Trophoblast cell (in vitro differentiated cells and primary cell): Measurements from ENCODE around the gene RNASE8.

Experiments used
- DNase-seq, 2 donors: peaks; one replicate each; pipeline ENCODE4 v3.0.0-alpha.2; 2016
- H2AFZ ChIP-seq: 2 replicates; pipeline ENCODE4 v1.6.1; 2013; ENCODE audit warnings: low read length, moderate library complexity, mild to moderate bottlenecking; ENCODE audit not compliant: insufficient read depth, poor library complexity
- H2AK5ac ChIP-seq: 2 replicates; pipeline ENCODE4 v1.6.1; 2013; ENCODE audit warnings: mild to moderate bottlenecking, low read length
- H2BK120ac ChIP-seq: 2 replicates; pipeline ENCODE4 v1.6.1; 2013; ENCODE audit warnings: low read length, mild to moderate bottlenecking, moderate library complexity; ENCODE audit not compliant: insufficient read depth, poor library complexity
- H2BK12ac ChIP-seq: 2 replicates; pipeline ENCODE4 v1.6.1; 2013; ENCODE audit warnings: mild to moderate bottlenecking, low read length, moderate library complexity
- H2BK5ac ChIP-seq: 2 replicates; pipeline ENCODE4 v1.6.1; 2013; ENCODE audit warnings: low read length, low read depth, moderate library complexity, mild to moderate bottlenecking; ENCODE audit not compliant: poor library complexity
- H3K14ac ChIP-seq: 2 replicates; pipeline ENCODE4 v1.6.1; 2013; ENCODE audit warnings: mild to moderate bottlenecking, low read length
- H3K18ac ChIP-seq: 2 replicates; pipeline ENCODE4 v1.6.1; 2013; ENCODE audit warnings: mild to moderate bottlenecking, low read length
- H3K23ac ChIP-seq: 2 replicates; pipeline ENCODE4 v1.6.1; 2013; ENCODE audit warnings: low read length
- H3K27ac ChIP-seq: 2 replicates; pipeline ENCODE4 v1.5.1; 2013; ENCODE audit warnings: low read depth, mild to moderate bottlenecking, inconsistent platforms, low read length, moderate library complexity
- H3K27me3 ChIP-seq: 2 replicates; pipeline ENCODE4 v1.6.1; 2013; ENCODE audit warnings: inconsistent platforms, mild to moderate bottlenecking, low read length, moderate library complexity; ENCODE audit not compliant: insufficient read depth
- H3K36me3 ChIP-seq, 2 experiments: 1 replicate in 1 of 2; 2 replicates in 1 of 2; pipeline ENCODE4 v1.6.1; 2013; ENCODE audit warnings: low read length in 2 of 2, mild to moderate bottlenecking in 2 of 2, moderate library complexity in 1 of 2; ENCODE audit not compliant: insufficient read depth in 2 of 2, control insufficient read depth in 1 of 2
- H3K4ac ChIP-seq: 2 replicates; pipeline ENCODE4 v1.6.1; 2013; ENCODE audit warnings: low read depth, mild to moderate bottlenecking, low read length, moderate library complexity
- H3K4me1 ChIP-seq, 2 experiments: 1 replicate in 1 of 2; 2 replicates in 1 of 2; pipeline ENCODE4 v1.6.1; 2013; ENCODE audit warnings: low read length in 2 of 2, mild to moderate bottlenecking in 2 of 2, moderate library complexity in 1 of 2; ENCODE audit not compliant: insufficient read depth in 2 of 2, control insufficient read depth in 1 of 2
- H3K4me2 ChIP-seq: 2 replicates; pipeline ENCODE4 v1.6.1; 2013; ENCODE audit warnings: inconsistent platforms, mild to moderate bottlenecking, low read length, moderate library complexity
- H3K4me3 ChIP-seq: 2 replicates; pipeline ENCODE4 v1.5.1; 2013; ENCODE audit warnings: mild to moderate bottlenecking, low read depth, low read length, inconsistent platforms
- H3K79me1 ChIP-seq: one replicate; pipeline ENCODE4 v1.6.1; 2013; ENCODE audit warnings: low read length
- H3K79me2 ChIP-seq: 2 replicates; pipeline ENCODE4 v1.6.1; 2013; ENCODE audit warnings: low read length, mild to moderate bottlenecking; ENCODE audit not compliant: control insufficient read depth, insufficient read depth, poor library complexity
- H3K9ac ChIP-seq: 2 replicates; pipeline ENCODE4 v1.6.1; 2013; ENCODE audit warnings: mild to moderate bottlenecking, low read length
- H3K9me3 ChIP-seq: 2 replicates; pipeline ENCODE4 v1.6.1; 2013; ENCODE audit warnings: low read depth, mild to moderate bottlenecking, control low read depth, inconsistent platforms, low read length; ENCODE audit not compliant: insufficient read depth
- H4K12ac ChIP-seq: 2 replicates; pipeline ENCODE4 v1.6.1; 2013; ENCODE audit warnings: low read depth, mild to moderate bottlenecking, low read length, moderate library complexity
- H4K8ac ChIP-seq: 2 replicates; pipeline ENCODE4 v1.6.1; 2013; ENCODE audit warnings: low read depth, mild to moderate bottlenecking, low read length, moderate library complexity
- H4K91ac ChIP-seq: one replicate; pipeline ENCODE4 v1.6.1; 2013; ENCODE audit warnings: low read depth, mild to moderate bottlenecking, low read length, moderate library complexity
- WGBS: extraction: QIAGEN DNeasy Blood & Tissue Kit; methylation state at CpG from one replicate; pipeline ENCODE4 v1.1.7; 2013; ENCODE audit warnings: missing lambda C conversion rate; ENCODE audit not compliant: insufficient read length, insufficient coverage; ENCODE audit errors: extremely low coverage; 5-methylcytosine and 5-hydroxymethylcytosine counted together

The RNASE8 gene

GRCh38 chr14:21037156-21037555 lies 20.5 kb upstream of the RNASE8 start:
- Histone ChIP-seq H3K18ac (no peak overlapping the region), H3K9me3 (no peaks in the 10 kb centered on the region), H3K4ac (no peak overlapping the region), H3K36me3 (no peaks in the 10 kb centered on the region), H2BK5ac (no peak overlapping the region), H3K14ac (no peak overlapping the region), H2BK12ac (no peak overlapping the region), H3K4me1 (peaks cover 6 to 7% of the 10 kb centered on the region in 2 experiments), H3K27me3 (no peaks in the 10 kb centered on the region), H2AFZ (no peak overlapping the region), H3K9ac (no peak overlapping the region), H4K12ac (no peak overlapping the region), H2AK5ac (no peak overlapping the region), H3K4me2 (no peak overlapping the region), H4K8ac (no peak overlapping the region), H3K27ac (no peak overlapping the region), H3K4me3 (no peak overlapping the region), H3K79me1 (no peaks in the 10 kb centered on the region), H3K79me2 (no peaks in the 10 kb centered on the region), H3K23ac (no peak overlapping the region), H2BK120ac (no peak overlapping the region), H4K91ac (no peak overlapping the region)
- no peak for DNase-seq
- no CpG with 5 or more reads among the region's 3 CpGs for WGBS

GRCh38 chr14:21038441-21039422 lies 18.9 kb upstream of the RNASE8 start:
- H3K27ac ChIP-seq = no peak overlapping the region
- peaks cover 13 to 16% of the 10 kb centered on the region in 2 experiments for H3K4me1 ChIP-seq
- H2BK120ac ChIP-seq = no peak overlapping the region
- H2AK5ac ChIP-seq = no peak overlapping the region
- no peaks in the 10 kb centered on the region for H3K79me2 ChIP-seq
- H3K9me3 ChIP-seq = no peaks in the 10 kb centered on the region
- H3K4ac ChIP-seq = no peak overlapping the region
- H3K23ac ChIP-seq = no peak overlapping the region
- no peak overlapping the region for H3K9ac ChIP-seq
- WGBS = no CpG with 5 or more reads among the region's 10 CpGs
- peak overlapping the region; percentile 7 for H4K8ac ChIP-seq
- H3K14ac ChIP-seq = no peak overlapping the region
- H4K91ac ChIP-seq = no peak overlapping the region
- H3K27me3 ChIP-seq = no peaks in the 10 kb centered on the region
- H2BK12ac ChIP-seq = no peak overlapping the region
- H3K4me2 ChIP-seq = no peak overlapping the region
- H4K12ac ChIP-seq = no peak overlapping the region
- H2BK5ac ChIP-seq = no peak overlapping the region
- H3K79me1 ChIP-seq = peaks cover 4% of the 10 kb centered on the region
- H3K18ac ChIP-seq = no peak overlapping the region
- no peak overlapping the region for H2AFZ ChIP-seq
- no peak overlapping the region for H3K4me3 ChIP-seq
- peak; percentile 34 to 77 for DNase-seq
- H3K36me3 ChIP-seq = no peaks in the 10 kb centered on the region

- no peak overlapping the region for H3K4me2 ChIP-seq
- H2AK5ac ChIP-seq = no peak overlapping the region
- H2BK5ac ChIP-seq = no peak overlapping the region
- H4K91ac ChIP-seq = no peak overlapping the region
- H2BK120ac ChIP-seq = no peak overlapping the region
- no peak overlapping the region for H4K12ac ChIP-seq
- no peak overlapping the region for H2AFZ ChIP-seq
- no peak overlapping the region for H3K18ac ChIP-seq
- H3K4ac ChIP-seq = no peak overlapping the region
- H3K27me3 ChIP-seq = no peaks in the 10 kb centered on the region
- no peak overlapping the region for H3K9ac ChIP-seq
- H3K36me3 ChIP-seq = no peaks in the 10 kb centered on the region
- DNase-seq = peak; percentile 7 to 59
- no peaks in the 10 kb centered on the region for H3K9me3 ChIP-seq
- no peak overlapping the region for H3K14ac ChIP-seq
- H3K23ac ChIP-seq = no peak overlapping the region
- H3K79me1 ChIP-seq = peaks cover 4% of the 10 kb centered on the region
- H4K8ac ChIP-seq = no peak overlapping the region
- no peak overlapping the region for H3K4me3 ChIP-seq
- no peaks in the 10 kb centered on the region for H3K79me2 ChIP-seq
- no peak overlapping the region for H2BK12ac ChIP-seq
- WGBS = no CpG with 5 or more reads among the region's 8 CpGs
- no peak overlapping the region for H3K27ac ChIP-seq
- H3K4me1 ChIP-seq = peaks cover 18 to 25% of the 10 kb centered on the region in 2 experiments
These were observed 17.8 kb upstream of the RNASE8 start for GRCh38 chr14:21039585-21040369.

- Histone ChIP-seq H3K36me3 (no peaks in the 10 kb centered on the region), H4K12ac (no peak overlapping the region), H2BK12ac (no peak overlapping the region), H3K27ac (no peak overlapping the region), H3K9ac (no peak overlapping the region), H3K27me3 (no peaks in the 10 kb centered on the region), H2AFZ (no peak overlapping the region), H3K9me3 (no peaks in the 10 kb centered on the region), H3K4me2 (no peak overlapping the region), H4K91ac (no peak overlapping the region), H2BK5ac (no peak overlapping the region), H3K14ac (no peak overlapping the region), H4K8ac (no peak overlapping the region), H3K79me1 (peaks cover 4% of the 10 kb centered on the region), H3K4ac (no peak overlapping the region), H3K23ac (no peak overlapping the region), H3K4me1 (peaks cover 18 to 26% of the 10 kb centered on the region in 2 experiments), H3K79me2 (no peaks in the 10 kb centered on the region), H2AK5ac (no peak overlapping the region), H3K4me3 (no peak overlapping the region), H3K18ac (no peak overlapping the region), H2BK120ac (no peak overlapping the region)
- WGBS = no CpG with 5 or more reads among the region's 8 CpGs
- DNase-seq = peak; percentile 78 to 90
These were observed 17.2 kb upstream of the RNASE8 start for GRCh38 chr14:21040370-21040925.
